Activated CD4-positive, alpha-beta T cell treated with anti-CD3 and anti-CD28 coated beads, Interleukin-2, amount 10 ng/mL, durations not matched to agents 7 days and 5 days (primary cell): Measurements from ENCODE around the gene IFT27. TPM values are rescaled to one million over a fixed set of nuclear protein-coding genes. Genes with fewer than 3 reads are reported as not detected.
A peak's percentile ranks its signal among the peaks of the same experiment; 100 is the strongest.

Experiments used
- CTCF ChIA-PET: fragments of 350-600 bp; sonication (Branson Sonifier 250); formaldehyde crosslinking; loops from one replicate; lab custom pipeline; 2021; ENCODE audit warnings: antibody characterized with exemption; lab: Charles Lee
- POLR2A ChIA-PET: fragments of 350-600 bp; sonication (Branson Sonifier 250); formaldehyde crosslinking; loops from one replicate; lab custom pipeline; 2021; ENCODE audit warnings: antibody characterized with exemption; lab: Charles Lee
- DNase-seq: peaks from one replicate; pipeline ENCODE4 v3.0.0-alpha.2; 2020
- H3K27ac Mint-ChIP-seq: one replicate; pipeline ENCODE4 v1.8.0; 2021; ENCODE audit warnings: mild to moderate bottlenecking, moderate library complexity, mixed read lengths
- H3K27me3 Mint-ChIP-seq: one replicate; pipeline ENCODE4 v1.8.0; 2021; ENCODE audit warnings: mixed read lengths
- H3K36me3 Mint-ChIP-seq: one replicate; pipeline ENCODE4 v1.8.0; 2021; ENCODE audit warnings: low read depth, mixed read lengths
- H3K4me1 Mint-ChIP-seq: one replicate; pipeline ENCODE4 v1.8.0; 2021; ENCODE audit warnings: mixed read lengths
- H3K4me3 Mint-ChIP-seq: one replicate; pipeline ENCODE4 v1.8.0; 2021; ENCODE audit warnings: mild to moderate bottlenecking, moderate library complexity, mixed read lengths
- H3K9me3 Mint-ChIP-seq: one replicate; pipeline ENCODE4 v1.8.0; 2021; ENCODE audit warnings: mixed read lengths
- total RNA-seq, 2 experiments: library from RNA; stranded (reverse); gene quantifications; one replicate each; pipeline ENCODE4 v1.2.3, GENCODE V29; 2021

The IFT27 gene
- total RNA-seq, result 10 to 100 TPM; 20.7 to 29.0 TPM

DNA sequence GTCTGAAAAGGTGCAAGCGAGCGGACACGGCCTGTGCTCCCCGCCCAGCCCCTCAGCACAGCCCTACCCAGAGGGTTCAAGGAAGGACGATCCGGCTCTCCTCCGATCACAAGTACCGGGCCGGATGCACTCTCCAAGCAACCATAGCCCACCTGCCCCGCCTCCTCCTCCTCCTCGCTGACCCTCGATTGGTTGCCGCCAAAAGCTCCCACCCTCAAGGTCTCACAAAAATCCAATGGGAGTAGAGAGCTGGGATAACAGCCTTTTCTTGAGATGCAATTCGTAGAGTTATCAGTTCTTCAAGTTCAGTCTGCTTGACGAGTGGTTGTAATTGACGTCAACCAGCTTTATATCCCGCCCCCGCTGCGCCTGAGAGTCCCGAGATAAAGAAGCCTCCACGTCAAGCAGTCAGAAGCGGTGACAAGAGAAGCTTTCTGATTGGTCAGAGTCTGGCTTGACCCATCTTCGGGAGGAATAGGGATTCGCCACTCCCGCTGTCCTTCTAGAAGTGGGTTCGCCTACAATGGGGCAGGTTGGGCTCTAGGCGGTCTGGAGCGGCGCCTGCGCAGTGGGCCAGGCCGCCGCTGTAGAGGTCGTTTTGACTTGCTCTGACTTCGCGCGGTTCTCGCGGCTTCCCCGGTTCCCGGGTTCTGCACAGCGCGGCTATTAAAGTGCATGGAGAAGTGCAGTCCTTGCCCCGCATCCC lies at the start of gene IFT27:
Gene IFT27, minus strand, starts transcription at position 156 of the 706 bp plus-strand sequence. CDS start 412 bp downstream, outside the sequence.
- ChIA-PET POLR2A (interaction anchor here (0.5 to 1.1 kb wide), 4 partner anchors 85 to 708 kb away, joined by 3 to 6 read pairs (median 3); partner anchors contain the start of gene NCF4), CTCF (interaction anchor here (0.8 to 2.8 kb wide), 12 partner anchors 9 to 462 kb away, joined by 3 to 12 read pairs (median 4); no protein-coding TSS in a partner anchor)
- H3K27me3 Mint-ChIP-seq, result no peaks in the 10 kb centered on the region
- H3K36me3 Mint-ChIP-seq, result no peaks in the 10 kb centered on the region
- peaks cover 26% of the 10 kb centered on the region for H3K4me1 Mint-ChIP-seq
- peak within 1 kb of the TSS; percentile 88 for H3K4me3 Mint-ChIP-seq
- peak; percentile 99 for DNase-seq
- no peaks in the 10 kb centered on the region for H3K9me3 Mint-ChIP-seq
- peak within 1 kb of the TSS; percentile 95 for H3K27ac Mint-ChIP-seq

GRCh38 chr22:36824655-36825054 lies 48.7 kb upstream of the IFT27 start:
- no peak for DNase-seq
- Mint-ChIP-seq H3K27me3 (peaks cover 28% of the 10 kb centered on the region), H3K36me3 (no peaks in the 10 kb centered on the region), H3K27ac (no peak overlapping the region), H3K4me1 (peaks cover 6% of the 10 kb centered on the region), H3K9me3 (no peaks in the 10 kb centered on the region), H3K4me3 (no peak overlapping the region)
- ChIA-PET CTCF (no interaction called here), POLR2A (no interaction called here)

DNA sequence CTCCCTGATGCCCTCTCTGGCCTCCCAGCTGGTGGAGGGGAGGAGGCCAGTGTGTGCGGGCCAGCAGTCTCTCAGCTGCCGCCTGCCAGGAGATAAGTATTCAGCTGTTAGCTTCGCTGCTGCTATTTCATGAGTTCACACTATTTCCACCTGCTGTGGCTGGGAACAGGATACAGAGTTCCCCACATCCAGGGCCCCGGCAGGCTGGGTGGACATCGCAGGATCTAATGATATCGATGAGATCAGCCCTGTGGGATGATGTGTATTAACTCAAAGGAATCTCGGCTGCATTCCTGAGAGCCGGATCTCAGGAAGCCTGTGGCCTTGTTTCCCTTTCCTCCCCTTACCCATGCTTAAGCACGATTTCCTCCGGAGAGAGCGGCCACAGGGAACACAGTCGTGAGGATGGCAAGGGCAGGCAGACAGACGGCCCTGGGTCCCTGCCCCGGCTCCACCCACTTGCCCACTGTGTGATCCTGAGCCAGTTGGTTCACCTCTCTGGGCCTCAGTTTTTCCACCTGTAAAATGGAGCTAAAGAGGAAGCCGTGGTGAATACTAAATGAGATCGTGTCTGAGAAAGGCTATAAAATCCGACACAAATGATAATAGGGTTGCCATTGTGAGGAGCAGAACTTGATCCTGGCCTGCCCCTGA lies 47.4 kb upstream of the IFT27 start:
- Mint-ChIP-seq H3K4me3 (no peak overlapping the region), H3K27ac (no peak overlapping the region), H3K27me3 (peaks cover 37% of the 10 kb centered on the region), H3K36me3 (no peaks in the 10 kb centered on the region), H3K9me3 (no peaks in the 10 kb centered on the region), H3K4me1 (peaks cover 1% of the 10 kb centered on the region)
- CTCF ChIA-PET, result interaction anchor here (1.3 kb wide), 1 partner anchor 30 kb away, joined by 3 read pairs; no protein-coding TSS in a partner anchor
- DNase-seq, result no peak
- POLR2A ChIA-PET, result no interaction called here

- peaks cover 3% of the 10 kb centered on the region for H3K4me1 Mint-ChIP-seq
- POLR2A ChIA-PET, result no interaction called here
These were observed 46.7 kb upstream of the IFT27 start for GRCh38 chr22:36822581-36822980.

GRCh38 chr22:36819112-36819511 lies 43.2 kb upstream of the IFT27 start:
- H3K27me3 Mint-ChIP-seq, result peaks cover 63% of the 10 kb centered on the region
- no peak overlapping the region for H3K27ac Mint-ChIP-seq
- H3K4me3 Mint-ChIP-seq, result no peak overlapping the region
- ChIA-PET CTCF (interaction anchor here (1.7 kb wide), 1 partner anchor 13 kb away, joined by 4 read pairs; no protein-coding TSS in a partner anchor), POLR2A (no interaction called here)
- H3K9me3 Mint-ChIP-seq, result no peaks in the 10 kb centered on the region
- H3K36me3 Mint-ChIP-seq, result no peaks in the 10 kb centered on the region
- DNase-seq, result no peak
- peaks cover 4% of the 10 kb centered on the region for H3K4me1 Mint-ChIP-seq

More at GRCh38 chr22:36822581-36822980, 46.7 kb upstream of the IFT27 start:
- Mint-ChIP-seq H3K27ac (no peak overlapping the region), H3K4me3 (no peak overlapping the region), H3K9me3 (no peaks in the 10 kb centered on the region), H3K36me3 (no peaks in the 10 kb centered on the region), H3K27me3 (peaks cover 41% of the 10 kb centered on the region)
- CTCF ChIA-PET, result no interaction called here
- DNase-seq, result no peak

GRCh38 chr22:36818010-36818642 lies 42.2 kb upstream of the IFT27 start:
- H3K36me3 Mint-ChIP-seq, result no peaks in the 10 kb centered on the region
- POLR2A ChIA-PET, result no interaction called here
- DNase-seq, result no peak
- CTCF ChIA-PET, result interaction anchor here (1.2 to 1.7 kb wide), 2 partner anchors 12 to 38 kb away, joined by 4 read pairs; no protein-coding TSS in a partner anchor
- H3K27me3 Mint-ChIP-seq, result peaks cover 72% of the 10 kb centered on the region
- H3K4me3 Mint-ChIP-seq, result no peak overlapping the region
- peaks cover 4% of the 10 kb centered on the region for H3K4me1 Mint-ChIP-seq
- H3K9me3 Mint-ChIP-seq, result no peaks in the 10 kb centered on the region
- no peak overlapping the region for H3K27ac Mint-ChIP-seq

- Mint-ChIP-seq H3K4me1 (peaks cover 4% of the 10 kb centered on the region), H3K36me3 (no peaks in the 10 kb centered on the region), H3K27me3 (peaks cover 77% of the 10 kb centered on the region), H3K27ac (no peak overlapping the region), H3K9me3 (no peaks in the 10 kb centered on the region), H3K4me3 (no peak overlapping the region)
- no peak for DNase-seq
- CTCF ChIA-PET, result no interaction called here
- POLR2A ChIA-PET, result no interaction called here
These were observed 41.6 kb upstream of the IFT27 start for GRCh38 chr22:36817525-36817848.

GRCh38 chr22:36816636-36817524 lies 41.0 kb upstream of the IFT27 start, which contains the start of gene PVALB:
TSS of gene PVALB (minus strand) at chr22:36817035. CDS start at chr22:36817005, 30 bp downstream.
- no peak within 1 kb of the TSS for H3K4me3 Mint-ChIP-seq
- DNase-seq, result no peak
- no peaks in the 10 kb centered on the region for H3K36me3 Mint-ChIP-seq
- POLR2A ChIA-PET, result no interaction called here
- H3K9me3 Mint-ChIP-seq, result no peaks in the 10 kb centered on the region
- H3K4me1 Mint-ChIP-seq, result peaks cover 4% of the 10 kb centered on the region
- CTCF ChIA-PET, result no interaction called here
- peaks cover 77% of the 10 kb centered on the region for H3K27me3 Mint-ChIP-seq
- H3K27ac Mint-ChIP-seq, result no peak within 1 kb of the TSS

- peaks cover 77% of the 10 kb centered on the region for H3K27me3 Mint-ChIP-seq
These were observed 40.4 kb upstream of the IFT27 start for GRCh38 chr22:36816339-36816635.

GRCh38 chr22:36815558-36816338 lies 39.8 kb upstream of the IFT27 start:
- Mint-ChIP-seq H3K9me3 (no peaks in the 10 kb centered on the region), H3K36me3 (no peaks in the 10 kb centered on the region), H3K4me3 (no peak overlapping the region)

More at GRCh38 chr22:36816339-36816635, 40.4 kb upstream of the IFT27 start:
- POLR2A ChIA-PET, result no interaction called here
- Mint-ChIP-seq H3K4me1 (peaks cover 4% of the 10 kb centered on the region), H3K9me3 (no peaks in the 10 kb centered on the region), H3K36me3 (no peaks in the 10 kb centered on the region), H3K27ac (no peak overlapping the region), H3K4me3 (no peak overlapping the region)
- CTCF ChIA-PET, result no interaction called here
- no peak for DNase-seq

DNA sequence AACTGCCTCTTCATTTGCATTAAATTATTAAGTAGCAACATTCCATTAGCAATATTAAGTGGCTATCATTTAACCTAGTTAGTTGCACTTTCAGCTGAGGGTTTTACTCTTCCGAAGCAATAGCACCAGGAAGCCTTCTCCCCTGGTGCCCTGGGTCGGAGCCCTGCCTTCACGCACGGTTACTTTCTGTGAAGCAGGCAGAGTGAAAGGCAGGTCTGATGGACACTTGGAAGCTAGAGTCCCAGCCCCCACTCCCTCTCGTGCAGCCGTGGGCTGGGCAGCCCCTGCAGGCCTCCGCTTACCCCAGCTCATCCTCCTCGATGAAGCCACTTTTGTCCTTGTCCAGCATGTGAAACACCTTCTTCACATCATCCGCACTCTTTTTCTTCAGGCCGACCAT lies 38.9 kb upstream of the IFT27 start:
- ChIA-PET POLR2A (no interaction called here), CTCF (interaction anchor here (0.7 kb wide), 1 partner anchor 24 kb away, joined by 4 read pairs; no protein-coding TSS in a partner anchor)
- Mint-ChIP-seq H3K9me3 (no peaks in the 10 kb centered on the region), H3K36me3 (no peaks in the 10 kb centered on the region), H3K4me3 (no peak overlapping the region), H3K4me1 (peaks cover 4% of the 10 kb centered on the region), H3K27me3 (peaks cover 66% of the 10 kb centered on the region), H3K27ac (no peak overlapping the region)
- DNase-seq, result no peak

More at GRCh38 chr22:36815558-36816338, 39.8 kb upstream of the IFT27 start:
- no peak overlapping the region for H3K27ac Mint-ChIP-seq
- H3K4me1 Mint-ChIP-seq, result peaks cover 4% of the 10 kb centered on the region
- DNase-seq, result no peak
- peaks cover 75% of the 10 kb centered on the region for H3K27me3 Mint-ChIP-seq
- ChIA-PET POLR2A (no interaction called here), CTCF (no interaction called here)
